A549 treated with ZK216348 at 1 μM for 4 hours (cell line): ENCODE measurements around the gene NDUFA11. TPM values are rescaled to one million over a fixed set of nuclear protein-coding genes. Genes with fewer than 3 reads are reported as not detected.

Source experiments
- total RNA-seq: library from RNA; stranded (reverse); fragments of 200-300 nt; extraction: Qiagen RNA extraction; gene quantifications from 5 replicates; pipeline ENCODE4 v1.2.3, GENCODE V29; 2022; ENCODE audit warnings: low read depth

NDUFA11 gene
- 164 to 293 TPM (median 272 TPM) in 5 replicates for total RNA-seq

DNA sequence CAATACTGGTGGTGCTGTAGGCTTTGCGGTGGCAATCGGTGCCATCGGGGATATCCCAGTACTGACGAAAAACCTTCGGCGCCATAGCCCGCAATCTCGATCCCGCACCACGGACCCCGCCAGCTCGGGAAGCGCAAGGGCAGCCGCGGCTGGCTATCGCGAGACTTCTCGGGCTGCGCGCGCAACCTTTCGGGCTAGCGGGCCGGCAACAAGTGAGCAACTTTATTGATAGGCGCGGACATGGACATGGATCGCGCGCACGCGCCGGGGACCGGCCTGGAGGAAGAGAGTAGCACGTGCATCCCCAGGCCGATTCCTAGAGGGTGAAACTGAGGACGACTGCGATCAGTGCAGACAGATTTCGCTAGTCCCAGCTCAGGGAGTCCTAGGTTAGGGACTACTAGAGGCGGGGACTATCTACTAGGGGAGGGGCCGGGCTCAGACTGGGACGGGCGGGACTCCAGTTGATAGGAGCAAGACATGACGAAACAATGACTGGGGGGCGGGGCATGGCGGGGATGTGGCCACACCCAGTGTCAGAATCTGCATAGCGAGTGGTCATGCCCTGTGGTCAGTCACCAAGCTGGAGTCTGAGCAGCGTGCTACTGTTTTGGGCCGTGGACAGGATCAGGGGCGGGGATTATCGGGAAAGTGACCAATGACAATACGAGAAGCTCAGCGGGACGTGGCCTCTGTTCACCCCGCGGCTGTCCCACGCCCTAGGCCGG is at the start of gene NDUFA11:
NDUFA11 (minus strand) TSS at position 167 of the 728 bp plus-strand sequence; CDS start at position 85, 82 bp downstream.

DNA sequence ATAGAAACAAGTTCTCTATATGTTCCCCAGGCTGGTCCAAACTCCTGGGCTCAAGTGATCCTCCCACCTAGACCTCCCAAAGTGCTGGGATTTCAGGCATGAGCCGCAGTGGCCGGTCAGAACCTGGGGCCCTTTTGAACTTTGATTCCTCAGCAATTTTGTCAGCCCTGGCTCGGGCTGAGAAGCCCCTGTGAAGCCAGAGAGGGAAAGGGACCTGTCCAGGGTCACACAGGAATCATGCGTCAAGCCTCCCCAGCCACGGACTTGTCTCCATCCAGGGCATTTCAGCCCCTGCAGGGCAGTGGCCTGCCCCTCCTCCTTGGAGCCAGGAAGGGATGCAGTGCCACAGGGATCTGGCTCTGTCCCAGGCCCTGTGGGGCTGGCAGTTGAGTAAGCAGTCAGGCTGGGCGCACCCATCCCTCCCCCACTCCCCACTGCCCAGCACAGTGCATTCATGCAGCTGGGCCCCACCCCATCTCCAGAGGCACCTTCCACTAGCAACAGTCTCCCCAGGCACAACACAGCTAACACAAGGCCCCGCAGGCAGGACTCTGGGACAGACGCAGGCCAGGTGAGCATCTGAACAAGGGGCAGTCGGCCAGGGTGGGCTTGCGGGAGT is 10.3 kb upstream of the NDUFA11 start, which contains the start of gene CAPS:
CAPS (plus strand) TSS at position 516 of the 619 bp plus-strand sequence. CDS start 153 bp downstream, outside the sequence.

DNA sequence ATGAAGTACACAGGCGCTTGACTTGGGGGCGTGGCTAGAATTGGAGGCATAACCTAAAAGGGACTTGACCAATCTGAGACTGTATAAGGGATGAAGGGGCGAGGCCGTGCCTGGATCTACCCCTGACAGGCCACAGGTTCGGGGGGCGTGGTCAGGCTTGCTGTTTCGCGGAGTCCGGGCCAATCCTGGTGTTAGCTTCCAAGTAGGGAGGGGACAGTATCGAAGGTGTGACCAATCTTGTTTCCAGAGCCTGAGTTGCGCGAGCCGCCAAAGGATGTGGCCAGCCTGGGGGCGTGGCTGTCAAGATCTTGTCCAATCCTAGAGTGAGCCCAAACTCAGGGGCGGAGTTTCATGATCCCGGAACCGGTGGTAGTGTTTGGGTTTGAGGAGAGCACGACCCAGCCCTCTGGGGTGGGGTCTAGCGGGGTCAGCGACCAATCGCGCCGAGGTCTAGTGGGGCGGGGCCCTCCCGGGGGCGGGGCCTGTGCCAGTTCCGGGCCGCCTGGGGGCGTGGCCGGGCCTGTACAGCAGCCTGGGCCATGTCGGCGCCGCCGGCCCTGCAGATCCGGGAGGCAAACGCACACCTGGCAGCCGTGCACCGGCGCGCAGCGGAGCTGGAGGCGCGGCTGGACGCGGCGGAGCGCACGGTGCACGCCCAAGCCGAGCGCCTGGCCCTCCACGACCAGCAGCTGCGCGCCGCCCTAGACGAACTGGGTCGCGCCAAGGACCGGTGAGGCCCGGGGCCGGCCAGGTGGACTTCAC is 943 bp upstream of the NDUFA11 start, which contains the start of gene VMAC:
VMAC (plus strand) TSS at position 521 of the 762 bp plus-strand sequence; CDS start at position 540, 19 bp downstream.

DNA sequence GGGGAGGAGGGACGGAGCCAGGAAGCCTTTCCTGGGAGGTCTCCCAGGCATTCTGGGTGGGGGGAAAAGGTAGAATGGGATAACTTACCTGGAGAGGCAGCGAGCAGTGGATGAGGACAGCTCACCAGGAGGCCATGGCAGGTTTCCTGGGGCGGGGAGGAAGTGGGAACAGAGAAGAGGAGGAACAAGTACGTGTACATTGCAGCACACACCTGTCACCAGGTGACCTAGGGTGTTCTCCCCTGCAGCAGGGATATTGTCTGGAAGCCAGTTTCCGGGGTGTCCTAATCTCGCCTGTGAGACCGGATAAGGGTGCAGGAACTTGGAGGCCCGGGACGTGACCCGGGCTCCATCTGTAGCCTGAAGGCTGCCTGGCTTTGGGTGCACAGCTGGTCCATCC is 52.3 kb downstream of the NDUFA11 start, which contains the start of gene FUT3:
FUT3 (minus strand) TSS at position 148 of the 400 bp plus-strand sequence.

Other genes with a start within 250 kb of the NDUFA11 start
- gene MICOS13, start 223.3 kb downstream of the NDUFA11 start, total RNA-seq: 40.6 to 69.2 TPM (median 63.8 TPM) in 5 replicates
- 4.3 to 5.0 TPM (median 4.6 TPM) in 5 replicates for gene HSD11B1L, start 222.8 kb downstream of the NDUFA11 start, total RNA-seq
- gene RPL36, start 213.5 kb downstream of the NDUFA11 start, total RNA-seq: 676 to 817 TPM (median 781 TPM) in 5 replicates
- gene LONP1, start 183.6 kb downstream of the NDUFA11 start, total RNA-seq: 40.9 to 63.7 TPM (median 63.2 TPM) in 5 replicates
- not detected in 5 replicates for gene CATSPERD, start 183.2 kb downstream of the NDUFA11 start, total RNA-seq
- gene PRR22, start 119.0 kb downstream of the NDUFA11 start, total RNA-seq: 1.2 to 2.7 TPM (median 2.5 TPM) in 5 replicates
- 29.2 to 35.5 TPM (median 32.6 TPM) in 5 replicates for gene DUS3L, start 112.6 kb downstream of the NDUFA11 start, total RNA-seq
- 0.78 to 1.6 TPM (median 0.81 TPM) in 4 of 5 replicates, not detected in the other for gene NRTN, start 98.7 kb downstream of the NDUFA11 start, total RNA-seq
- not detected in 5 replicates for gene FUT6, start 64.1 kb downstream of the NDUFA11 start, total RNA-seq
- gene FUT3, start 52.3 kb downstream of the NDUFA11 start, total RNA-seq: 0.12 TPM in 1 of 5 replicates, not detected in the others
- gene FUT5, start 33.2 kb downstream of the NDUFA11 start, total RNA-seq: not detected in 5 replicates
- 0.34 to 0.65 TPM (median 0.52 TPM) in 5 replicates for gene VMAC, start 1.1 kb upstream of the NDUFA11 start, total RNA-seq
- gene CAPS, start 10.5 kb upstream of the NDUFA11 start, total RNA-seq: 0.27 to 2.1 TPM (median 1.2 TPM) in 5 replicates
- gene RANBP3, start 74.3 kb upstream of the NDUFA11 start, total RNA-seq: 37.1 to 44.6 TPM (median 42.7 TPM) in 5 replicates
- 4.6 to 8.4 TPM (median 5.8 TPM) in 5 replicates for gene RFX2, start 206.7 kb upstream of the NDUFA11 start, total RNA-seq
- gene ACSBG2, start 231.9 kb upstream of the NDUFA11 start, total RNA-seq: 0.46 TPM in 1 of 5 replicates, not detected in the others